ENCODE measurements around the gene DYSF.

Gene DYSF

DNA sequence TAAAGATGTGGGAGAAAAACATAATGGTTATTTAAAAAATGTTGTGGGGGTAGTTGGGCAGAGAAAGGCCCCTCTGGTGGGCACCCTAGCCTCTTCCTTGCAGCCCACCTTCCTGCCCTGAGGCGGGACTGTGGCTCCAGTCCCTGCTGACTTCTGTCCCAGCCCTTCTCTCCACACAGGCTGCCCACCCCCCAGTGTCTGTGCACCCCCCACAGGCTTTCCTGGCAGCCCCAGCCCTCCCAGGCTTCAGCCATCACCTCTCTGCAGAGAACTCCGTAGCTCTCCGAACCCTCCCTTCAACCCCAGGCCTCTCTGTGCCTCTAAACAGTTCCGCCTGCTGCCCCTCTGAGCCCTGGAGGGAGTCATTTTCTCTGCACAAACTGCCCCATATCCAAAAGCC is 75.4 kb downstream of the DYSF start:
- Histone ChIP-seq H3K36me3 (peaks cover 0 to 69% (median 0%) of the 10 kb centered on the region in 11 experiments; a peak in 10 of 22 replicates), H3K27ac (no peak overlapping the region), H3K4me1 (peaks cover 0 to 13% (median 0%) of the 10 kb centered on the region in 10 experiments; a peak in 4 of 20 replicates), H4K20me1 (peaks cover 0 to 9% (median 0%) of the 10 kb centered on the region in 11 experiments; a peak in 1 of 22 replicates), H3K9ac (no peak overlapping the region), H3K9me3 (replicated peaks in 1 of 11) (no peaks in the 10 kb centered on the region), H3K4me2 (no peak overlapping the region), H3K4me3 (no peak overlapping the region), H3K27me3 (no peaks in the 10 kb centered on the region)
- no peak for TF ChIP-seq Cebpa-rat (IDR thresholded peaks at IDR 0.05)

DNA sequence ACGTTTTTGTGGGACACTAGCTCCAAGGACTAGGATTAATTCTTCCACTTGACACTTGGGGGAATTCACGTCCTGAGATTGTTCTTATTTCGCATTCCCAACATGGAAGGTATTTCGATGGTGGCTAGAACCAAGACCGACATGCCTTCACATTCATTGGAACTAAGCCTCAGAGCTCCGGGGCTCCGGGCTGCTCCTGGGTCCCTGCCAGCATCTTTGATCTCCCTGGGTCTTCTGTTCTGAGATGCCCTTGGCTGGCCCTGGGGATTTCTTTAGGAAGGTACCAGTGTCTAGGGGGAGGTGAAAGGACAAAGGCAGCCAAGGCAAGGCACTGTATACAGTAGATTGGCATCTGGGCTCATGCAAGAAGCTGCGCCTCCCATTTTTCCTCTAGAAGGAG is 76.8 kb downstream of the DYSF start:
- H3K36me3 ChIP-seq = peaks cover 0 to 69% (median 0%) of the 10 kb centered on the region in 11 experiments; a peak in 11 of 22 replicates
- no peak overlapping the region for H3K9ac ChIP-seq
- H3K4me3 ChIP-seq = no peak overlapping the region
- H3K27me3 ChIP-seq = no peaks in the 10 kb centered on the region
- H3K27ac ChIP-seq = no peak overlapping the region
- no peaks in the 10 kb centered on the region for H3K9me3 ChIP-seq (replicated peaks in 1 of 11)
- H3K4me1 ChIP-seq = peaks cover 0 to 13% (median 0%) of the 10 kb centered on the region in 10 experiments; a peak in 4 of 20 replicates
- H3K4me2 ChIP-seq = no peak overlapping the region
- H4K20me1 ChIP-seq = peaks cover 0 to 10% (median 0%) of the 10 kb centered on the region in 11 experiments; a peak in 1 of 22 replicates
- no peak for TF ChIP-seq Cebpa-rat (IDR thresholded peaks at IDR 0.05)

DNA sequence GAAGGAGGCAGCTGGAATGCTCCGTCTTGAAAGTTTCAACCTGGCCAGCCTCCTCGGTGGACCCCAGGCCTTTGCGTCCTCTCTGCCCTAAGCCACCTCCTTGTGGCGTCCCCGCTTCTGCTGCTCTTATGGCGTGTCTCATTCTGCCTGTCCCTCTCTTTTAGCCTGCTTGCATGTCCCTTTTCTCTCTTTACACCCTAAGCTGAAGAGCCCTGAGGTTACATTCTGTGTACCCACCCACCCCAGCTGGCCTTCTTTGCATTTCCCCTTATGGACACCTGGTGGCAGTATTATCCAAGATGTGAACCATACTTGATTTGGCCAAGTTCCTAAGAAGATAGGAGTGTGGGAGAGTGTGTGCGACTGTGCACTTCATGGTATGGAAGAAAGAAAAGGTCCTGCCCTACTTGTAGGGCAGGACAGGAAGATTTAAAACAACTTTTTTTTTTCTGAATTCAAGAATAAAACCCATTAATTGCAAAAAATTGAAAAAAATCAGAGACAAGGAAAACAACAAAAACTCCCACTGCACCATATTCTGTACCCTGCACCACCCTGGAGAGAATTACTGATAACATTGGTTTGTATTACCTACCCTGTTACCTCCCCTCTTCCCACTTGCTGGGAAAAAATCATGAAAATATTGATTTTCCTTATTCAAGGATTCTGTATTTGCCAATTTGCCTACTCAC is 77.4 kb downstream of the DYSF start:
- TF ChIP-seq Cebpa-rat (IDR thresholded peaks at IDR 0.05) = no peak
- Histone ChIP-seq H3K9ac (no peak overlapping the region), H3K27ac (no peak overlapping the region), H4K20me1 (peaks cover 0 to 14% (median 0%) of the 10 kb centered on the region in 11 experiments; a peak in 1 of 22 replicates), H3K4me1 (peaks cover 0 to 13% (median 0%) of the 10 kb centered on the region in 10 experiments; a peak in 4 of 20 replicates), H3K4me2 (no peak overlapping the region), H3K4me3 (no peak overlapping the region), H3K9me3 (replicated peaks in 1 of 11) (no peaks in the 10 kb centered on the region), H3K27me3 (no peaks in the 10 kb centered on the region), H3K36me3 (peaks cover 0 to 69% (median 0%) of the 10 kb centered on the region in 11 experiments; a peak in 11 of 22 replicates)

DNA sequence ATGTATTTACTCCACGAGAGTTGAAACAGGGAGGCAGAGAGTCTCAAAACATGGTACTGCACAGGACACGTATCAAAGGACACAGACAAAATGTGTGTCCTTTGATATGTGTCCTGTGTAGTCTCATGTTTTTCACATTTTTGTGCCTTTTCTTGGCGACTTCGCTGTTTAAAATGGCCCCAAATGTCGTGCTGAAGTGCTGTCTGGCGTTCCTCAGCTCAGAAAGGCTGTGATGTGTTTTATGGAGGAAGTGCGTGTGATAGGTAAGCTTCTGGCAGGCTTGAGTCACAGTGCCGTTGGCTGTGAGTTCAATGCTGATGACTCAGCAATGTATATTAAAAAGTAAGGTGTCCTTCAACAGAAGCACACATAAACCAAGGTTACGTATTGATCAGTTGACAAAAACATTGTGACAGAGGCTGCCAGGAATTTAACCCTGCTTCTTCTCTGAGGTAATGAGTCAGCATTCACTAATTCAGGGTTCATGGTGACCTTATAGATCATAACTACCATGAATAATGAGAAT is 78.2 kb downstream of the DYSF start:
- peaks cover 0 to 71% (median 0%) of the 10 kb centered on the region in 11 experiments; a peak in 11 of 22 replicates for H3K36me3 ChIP-seq
- TF ChIP-seq Cebpa-rat (IDR thresholded peaks at IDR 0.05) = no peak
- no peak overlapping the region for H3K4me3 ChIP-seq
- no peak overlapping the region for H3K4me2 ChIP-seq
- H3K9ac ChIP-seq = no peak overlapping the region
- H3K9me3 ChIP-seq (replicated peaks in 1 of 11) = no peaks in the 10 kb centered on the region
- H4K20me1 ChIP-seq = peaks cover 0 to 14% (median 0%) of the 10 kb centered on the region in 11 experiments; a peak in 1 of 22 replicates
- H3K27ac ChIP-seq = no peak overlapping the region
- H3K4me1 ChIP-seq = peaks cover 0 to 13% (median 0%) of the 10 kb centered on the region in 10 experiments; a peak in 4 of 20 replicates
- no peaks in the 10 kb centered on the region for H3K27me3 ChIP-seq

DNA sequence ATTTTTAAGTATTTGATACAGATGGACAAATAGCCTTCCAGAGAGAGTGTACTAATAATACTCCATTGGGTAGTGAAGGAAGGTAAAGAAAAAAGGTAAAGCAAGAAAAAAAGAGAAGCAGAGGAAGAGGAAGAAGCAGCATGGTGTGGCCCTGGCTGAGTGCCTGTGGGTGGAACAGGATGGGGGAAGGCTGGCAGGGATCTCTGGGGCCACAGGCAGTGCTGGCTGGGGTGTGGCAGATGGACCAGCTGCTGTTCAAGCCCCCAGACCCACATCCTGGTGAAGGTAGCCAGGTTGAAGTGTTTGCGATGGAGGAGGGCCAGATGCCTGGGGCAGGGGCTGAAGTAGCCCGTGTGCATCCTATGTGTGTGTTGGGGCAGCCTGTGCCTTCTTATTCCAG is 79.0 kb downstream of the DYSF start:
- no peak for TF ChIP-seq Cebpa-rat (IDR thresholded peaks at IDR 0.05)
- no peak overlapping the region for H3K27ac ChIP-seq

DNA sequence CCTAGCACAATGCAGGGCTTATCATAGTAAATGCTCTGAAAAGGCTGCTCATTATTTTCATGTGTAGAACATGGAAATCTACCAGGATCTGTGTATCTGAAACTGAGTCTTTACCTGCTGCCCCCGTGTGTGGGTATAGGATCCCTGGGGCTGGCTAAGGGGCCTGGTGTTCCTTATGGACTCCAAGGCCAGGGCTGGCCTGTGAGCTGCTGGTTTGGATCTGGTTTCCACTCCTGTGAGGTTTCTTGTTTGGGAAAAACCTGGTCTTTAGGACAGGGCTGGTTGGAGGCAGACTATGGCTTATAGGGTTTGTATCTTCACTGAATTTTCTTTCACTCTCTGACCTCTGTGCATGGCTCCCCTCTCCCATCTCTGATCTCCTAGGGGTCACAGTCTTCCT is 80.8 kb downstream of the DYSF start:
- no peaks in the 10 kb centered on the region for H3K27me3 ChIP-seq
- peaks cover 0 to 16% (median 6%) of the 10 kb centered on the region in 10 experiments; a peak in 9 of 20 replicates for H3K4me1 ChIP-seq
- H3K4me2 ChIP-seq = no peak overlapping the region
- peaks cover 0 to 14% (median 0%) of the 10 kb centered on the region in 11 experiments; a peak in 1 of 22 replicates for H4K20me1 ChIP-seq
- no peak for TF ChIP-seq Cebpa-rat (IDR thresholded peaks at IDR 0.05)
- peaks cover 0 to 69% (median 0%) of the 10 kb centered on the region in 11 experiments; a peak in 10 of 22 replicates for H3K36me3 ChIP-seq
- H3K9ac ChIP-seq = no peak overlapping the region
- no peaks in the 10 kb centered on the region for H3K9me3 ChIP-seq (replicated peaks in 1 of 11)
- H3K27ac ChIP-seq = no peak overlapping the region
- H3K4me3 ChIP-seq = no peak overlapping the region

More for the DNA sequence above, 79.0 kb downstream of the DYSF start:
- H3K9me3 ChIP-seq (replicated peaks in 1 of 11) = no peaks in the 10 kb centered on the region
- H3K4me3 ChIP-seq = no peak overlapping the region
- H3K4me1 ChIP-seq = peaks cover 0 to 13% (median 0%) of the 10 kb centered on the region in 10 experiments; a peak in 4 of 20 replicates
- 0 out of 22 replicates have a peak overlapping the region, but pooled peaks of 1 of the 11 experiments have one; percentile 19 for H3K4me2 ChIP-seq
- peaks cover 0 to 14% (median 0%) of the 10 kb centered on the region in 11 experiments; a peak in 1 of 22 replicates for H4K20me1 ChIP-seq
- H3K36me3 ChIP-seq = peaks cover 0 to 68% (median 0%) of the 10 kb centered on the region in 11 experiments; a peak in 11 of 22 replicates
- H3K9ac ChIP-seq = no peak overlapping the region
- H3K27me3 ChIP-seq = no peaks in the 10 kb centered on the region

DNA sequence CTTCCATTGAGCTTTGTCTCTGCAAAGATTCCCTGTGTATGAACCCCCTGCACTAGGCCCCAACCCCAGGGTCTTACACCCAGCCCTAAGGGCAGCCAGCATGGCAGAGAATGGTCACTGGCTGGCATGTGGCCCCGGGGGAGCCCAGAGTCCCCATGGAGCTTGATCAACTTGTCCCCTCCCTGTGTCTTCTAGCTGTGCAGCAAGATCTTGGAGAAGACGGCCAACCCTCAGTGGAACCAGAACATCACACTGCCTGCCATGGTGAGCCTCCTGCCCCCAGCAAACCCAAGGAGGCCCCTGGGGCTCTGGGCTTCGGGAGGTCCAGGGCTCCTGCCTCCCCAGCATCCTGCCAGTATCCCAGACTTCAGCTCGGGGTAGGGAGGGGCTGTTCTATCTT is 81.5 kb downstream of the DYSF start:
- H3K4me1 ChIP-seq = peaks cover 0 to 16% (median 6%) of the 10 kb centered on the region in 10 experiments; a peak in 9 of 20 replicates
- H3K4me3 ChIP-seq = no peak overlapping the region
- H3K4me2 ChIP-seq = no peak overlapping the region
- H3K9ac ChIP-seq = no peak overlapping the region
- no peak overlapping the region for H3K27ac ChIP-seq
- H4K20me1 ChIP-seq = peaks cover 0 to 14% (median 0%) of the 10 kb centered on the region in 11 experiments; a peak in 1 of 22 replicates
- H3K36me3 ChIP-seq = peaks cover 0 to 64% (median 0%) of the 10 kb centered on the region in 11 experiments; a peak in 10 of 22 replicates
- H3K9me3 ChIP-seq (replicated peaks in 1 of 11) = no peaks in the 10 kb centered on the region
- no peaks in the 10 kb centered on the region for H3K27me3 ChIP-seq
- TF ChIP-seq Cebpa-rat (IDR thresholded peaks at IDR 0.05) = no peak

DNA sequence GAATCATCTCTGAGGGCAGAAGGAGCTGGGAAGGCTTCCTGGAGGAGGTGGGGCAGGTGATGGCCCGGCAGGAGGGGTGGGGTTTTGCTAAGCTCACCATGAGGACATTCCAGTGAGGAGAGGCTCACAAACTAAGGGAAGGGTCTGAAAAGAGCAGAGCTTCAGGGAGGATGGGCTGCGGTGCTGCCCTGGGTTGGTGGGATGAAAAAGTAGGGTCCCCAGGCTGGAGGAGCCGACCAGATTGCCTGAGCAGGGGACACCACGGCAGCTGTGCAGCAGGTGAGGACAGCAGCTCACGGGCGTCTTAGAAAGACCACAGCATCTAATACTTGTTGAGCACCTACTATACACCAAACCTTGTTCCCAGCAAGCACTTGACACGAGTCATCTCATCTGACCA is 82.2 kb downstream of the DYSF start:
- Histone ChIP-seq H4K20me1 (peaks cover 0 to 8% (median 0%) of the 10 kb centered on the region in 11 experiments; a peak in 1 of 22 replicates), H3K4me1 (peaks cover 0 to 16% (median 6%) of the 10 kb centered on the region in 10 experiments; a peak in 9 of 20 replicates), H3K27me3 (no peaks in the 10 kb centered on the region), H3K27ac (no peak overlapping the region), H3K9ac (no peak overlapping the region), H3K4me2 (no peak overlapping the region), H3K4me3 (no peak overlapping the region), H3K36me3 (peaks cover 0 to 59% (median 0%) of the 10 kb centered on the region in 11 experiments; a peak in 10 of 22 replicates), H3K9me3 (replicated peaks in 1 of 11) (no peaks in the 10 kb centered on the region)
- TF ChIP-seq Cebpa-rat (IDR thresholded peaks at IDR 0.05) = no peak

DNA sequence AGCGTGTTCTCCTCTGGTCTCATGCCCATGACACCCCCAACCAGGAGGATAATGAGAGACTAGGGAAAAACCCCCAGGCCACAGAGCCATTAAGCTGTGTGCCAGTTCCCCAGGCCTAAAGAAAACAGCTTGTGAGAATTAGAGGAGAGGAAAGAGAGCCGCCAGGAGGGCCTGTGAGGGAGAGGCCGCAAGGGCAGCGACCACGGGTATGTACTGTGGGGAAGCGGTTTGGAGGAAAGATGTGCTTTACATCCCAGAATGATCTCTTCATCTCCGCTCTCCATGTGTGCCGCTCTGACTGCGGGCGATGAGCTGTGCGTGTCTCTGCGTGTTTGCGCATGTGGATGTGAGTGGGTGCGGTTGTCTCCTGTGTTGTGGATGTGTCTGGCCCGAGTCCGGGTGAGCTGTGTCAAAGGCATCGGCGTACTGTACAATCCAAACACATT is 82.9 kb downstream of the DYSF start:
- no peak overlapping the region for H3K4me3 ChIP-seq
- no peak overlapping the region for H3K4me2 ChIP-seq
- H3K9me3 ChIP-seq (replicated peaks in 1 of 11) = no peaks in the 10 kb centered on the region
- peaks cover 0 to 5% (median 0%) of the 10 kb centered on the region in 11 experiments; a peak in 1 of 22 replicates for H4K20me1 ChIP-seq
- H3K4me1 ChIP-seq = peaks cover 0 to 16% (median 6%) of the 10 kb centered on the region in 10 experiments; a peak in 9 of 20 replicates
- no peaks in the 10 kb centered on the region for H3K27me3 ChIP-seq
- no peak for TF ChIP-seq Cebpa-rat (IDR thresholded peaks at IDR 0.05)
- no peak overlapping the region for H3K27ac ChIP-seq
- H3K9ac ChIP-seq = no peak overlapping the region
- peaks cover 0 to 59% (median 0%) of the 10 kb centered on the region in 11 experiments; a peak in 10 of 22 replicates for H3K36me3 ChIP-seq

All from BLaER1 treated with 17β-estradiol and CSF1 and Interleukin-3, amounts not matched to agents 10 nM and 100 nM (cell line).